ENCODE data around the gene ACSF2. TPM values are rescaled to one million over a fixed set of nuclear protein-coding genes. Genes with fewer than 3 reads are reported as not detected.

The ACSF2 gene
- polyA plus RNA-seq, 1 of the 3 experiments (the other 2 are of a cell fraction) = 46.6 TPM

DNA sequence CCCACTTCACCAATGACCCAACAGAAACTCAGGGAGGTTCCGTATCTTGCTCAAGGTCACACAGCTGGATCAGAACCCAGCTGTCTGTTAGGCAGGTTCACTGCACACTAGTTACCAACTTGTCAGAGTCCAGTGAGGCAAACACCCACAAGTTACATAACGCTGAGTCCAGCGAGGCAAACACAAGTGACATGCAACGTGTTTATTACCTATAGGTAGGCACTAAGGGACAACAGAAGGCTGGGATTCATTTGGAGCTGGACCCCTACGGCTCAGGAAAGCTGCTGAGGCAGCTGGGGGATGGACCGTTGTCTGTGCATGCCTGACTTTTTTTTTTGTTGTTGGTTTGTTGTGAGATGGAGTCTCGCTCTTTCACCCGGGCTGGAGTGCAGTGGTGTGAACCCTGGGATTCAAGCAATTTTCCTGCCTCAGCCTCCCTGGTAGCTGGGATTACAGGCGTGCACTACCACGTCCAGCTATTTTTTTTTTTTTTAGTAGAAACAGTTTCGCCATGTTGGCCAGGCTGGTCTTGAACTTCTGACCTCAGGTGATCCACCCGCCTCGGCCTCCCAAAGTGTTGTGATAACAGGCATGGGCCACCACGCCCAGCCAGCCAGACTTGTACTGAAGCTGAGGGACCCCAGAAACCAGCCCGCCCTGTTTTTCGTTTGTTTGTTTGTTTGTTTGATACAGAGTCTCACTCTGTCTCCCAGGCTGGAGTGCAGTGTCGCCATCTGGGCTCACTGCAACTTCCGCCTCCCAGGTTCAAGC, 50.7 kb downstream of the ACSF2 start:
- Histone ChIP-seq H3K4me2 (no peak overlapping the region), H3F3A (replicated peaks; ENCODE audit: insufficient read depth) (peaks cover 14% of the 10 kb centered on the region), H2AFZ (ENCODE audit: low read depth) (no peak overlapping the region), H3K9me3 (no peaks in the 10 kb centered on the region), H3K79me2 (ENCODE audit: insufficient read depth) (peaks cover 16% of the 10 kb centered on the region), H4K20me1 (ENCODE audit: insufficient read depth) (no peaks in the 10 kb centered on the region), H3K9ac (no peak overlapping the region), H3K4me3 (ENCODE audit: low read depth in 2 of 2, low read length in 1 of 2) (no peak overlapping the region), H3K27me3 (ENCODE audit: insufficient read depth) (no peaks in the 10 kb centered on the region), H3K27ac (ENCODE audit: low read depth in 2 of 2, low read length in 1 of 2) (no peak overlapping the region), H3K36me3 (replicated peaks in 1 of 2; ENCODE audit: control insufficient read depth in 1 of 2, insufficient read depth in 2 of 2, low read length in 1 of 2) (peaks cover 0 to 13% of the 10 kb centered on the region in 2 experiments), H3K4me1 (ENCODE audit: control insufficient read depth in 1 of 2, insufficient read depth in 2 of 2, low read depth in 1 of 2, low read length in 1 of 2) (peaks cover 7 to 17% of the 10 kb centered on the region in 2 experiments; a peak in 2 of 4 replicates), H3K9me2 (no peaks in the 10 kb centered on the region)
- TF ChIP-seq USF2 (IDR thresholded peaks at IDR 0.05; ENCODE audit: borderline replicate concordance, low read depth, low read length) (no peak), CHD2 (IDR thresholded peaks at IDR 0.05; ENCODE audit: low read length, partially characterized antibody) (no peak), FOXJ3 (CRISPR knock-in tag; IDR thresholded peaks at IDR 0.05) (no peak), MXI1 (IDR thresholded peaks at IDR 0.05; ENCODE audit: low read depth, low read length) (no peak), GABPA (IDR thresholded peaks at IDR 0.05; ENCODE audit: low read depth) (no peak), SMC3 (IDR thresholded peaks at IDR 0.05; ENCODE audit: low read depth, low read length) (no peak), NFIC (IDR thresholded peaks at IDR 0.05; ENCODE audit: borderline replicate concordance) (no peak), RAD21 (IDR thresholded peaks at IDR 0.05; ENCODE audit: low read length) (no peak), FOSL2 (IDR thresholded peaks at IDR 0.05; ENCODE audit: borderline replicate concordance, low read depth) (no peak), JUND (IDR thresholded peaks at IDR 0.05) (no peak), RFX5 (IDR thresholded peaks at IDR 0.05; ENCODE audit: low read length) (no peak), EP300 (IDR thresholded peaks at IDR 0.05; ENCODE audit: borderline replicate concordance in 1 of 2, low read depth in 1 of 2, low read length in 1 of 2) (no peak), YY1 (IDR thresholded peaks at IDR 0.05; ENCODE audit: low read depth) (no peak), TCF12 (IDR thresholded peaks at IDR 0.05) (no peak), GATA2 (CRISPR knock-in tag; IDR thresholded peaks at IDR 0.05) (no peak), EZH2phosphoT487 (IDR thresholded peaks at IDR 0.05; ENCODE audit: borderline replicate concordance, low read depth) (no peak), TEAD4 (IDR thresholded peaks at IDR 0.05; ENCODE audit: borderline replicate concordance, insufficient read depth) (no peak)
- TF ChIP-seq, protein P1, sequence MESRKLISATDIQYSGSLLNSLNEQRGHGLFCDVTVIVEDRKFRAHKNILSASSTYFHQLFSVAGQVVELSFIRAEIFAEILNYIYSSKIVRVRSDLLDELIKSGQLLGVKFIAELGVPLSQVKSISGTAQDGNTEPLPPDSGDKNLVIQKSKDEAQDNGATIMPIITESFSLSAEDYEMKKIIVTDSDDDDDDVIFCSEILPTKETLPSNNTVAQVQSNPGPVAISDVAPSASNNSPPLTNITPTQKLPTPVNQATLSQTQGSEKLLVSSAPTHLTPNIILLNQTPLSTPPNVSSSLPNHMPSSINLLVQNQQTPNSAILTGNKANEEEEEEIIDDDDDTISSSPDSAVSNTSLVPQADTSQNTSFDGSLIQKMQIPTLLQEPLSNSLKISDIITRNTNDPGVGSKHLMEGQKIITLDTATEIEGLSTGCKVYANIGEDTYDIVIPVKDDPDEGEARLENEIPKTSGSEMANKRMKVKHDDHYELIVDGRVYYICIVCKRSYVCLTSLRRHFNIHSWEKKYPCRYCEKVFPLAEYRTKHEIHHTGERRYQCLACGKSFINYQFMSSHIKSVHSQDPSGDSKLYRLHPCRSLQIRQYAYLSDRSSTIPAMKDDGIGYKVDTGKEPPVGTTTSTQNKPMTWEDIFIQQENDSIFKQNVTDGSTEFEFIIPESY (IDR thresholded peaks at IDR 0.05; ENCODE audit: borderline replicate concordance, low read depth) = no peak
- CTCF ChIA-PET = interaction anchor here (1.3 to 5.9 kb wide), 6 partner anchors 8 to 115 kb away, joined by 3 to 85 read pairs (median 21); partner anchors contain the start of genes CHAD and LRRC59
- DNase-seq = no peak
- WGBS (ENCODE audit: low lambda C conversion rate) = 91% methylated on average over 18 of the region's 18 CpGs
- POLR2A ChIA-PET = no interaction called here

All from SK-N-SH (cell line).